Smooth muscle cell (in vitro differentiated cells): Measurements from ENCODE around the gene VPS37B. TPM values are rescaled to one million over a fixed set of nuclear protein-coding genes. Genes with fewer than 3 reads are reported as not detected.

Source experiments
- DNase-seq: peaks from one replicate; lab custom pipeline; 2025; ENCODE audit not compliant: unreplicated experiment; lab: John Stamatoyannopoulos, UW
- H2AFZ ChIP-seq: fragments of 200-600 bp; sonication (generic); 2 replicates; pipeline ENCODE4 v1.6.0; 2016; ENCODE audit warnings: antibody characterized with exemption, low read depth, mild to moderate bottlenecking
- H3F3A ChIP-seq: fragments of 200-600 bp; sonication (generic); 2 replicates; pipeline ENCODE4 v1.6.0; 2017; ENCODE audit warnings: antibody characterized with exemption, low read depth
- H3K27ac ChIP-seq: fragments of 200-600 bp; sonication (generic); 2 replicates; pipeline ENCODE4 v1.5.1; 2016; ENCODE audit warnings: low read depth, mild to moderate bottlenecking
- H3K27me3 ChIP-seq: fragments of 200-600 bp; sonication (generic); 2 replicates; pipeline ENCODE4 v1.6.1; 2016; ENCODE audit warnings: low read depth, mild to moderate bottlenecking
- H3K36me3 ChIP-seq: fragments of 200-600 bp; sonication (generic); 2 replicates; pipeline ENCODE4 v1.5.1; 2016; ENCODE audit warnings: low read depth
- H3K4me1 ChIP-seq: fragments of 200-600 bp; sonication (generic); 2 replicates; pipeline ENCODE4 v1.5.1; 2016; ENCODE audit warnings: low read depth
- H3K4me2 ChIP-seq: fragments of 200-600 bp; sonication (generic); 2 replicates; pipeline ENCODE4 v1.6.0; 2016; ENCODE audit warnings: mild to moderate bottlenecking
- H3K4me3 ChIP-seq: fragments of 200-600 bp; sonication (generic); 2 replicates; pipeline ENCODE4 v1.5.1; 2016; ENCODE audit warnings: mild to moderate bottlenecking
- H3K79me2 ChIP-seq: fragments of 200-600 bp; sonication (generic); 2 replicates; pipeline ENCODE4 v1.6.0; 2016; ENCODE audit warnings: low read depth, mild to moderate bottlenecking
- H3K9ac ChIP-seq: fragments of 200-600 bp; sonication (generic); 2 replicates; pipeline ENCODE4 v1.6.0; 2016; ENCODE audit warnings: low read depth
- H3K9me3 ChIP-seq: fragments of 200-600 bp; sonication (generic); replicated peaks from 2 replicates; pipeline ENCODE4 v1.5.1; 2016; ENCODE audit warnings: low read depth
- H4K20me1 ChIP-seq: fragments of 200-600 bp; sonication (generic); 2 replicates; pipeline ENCODE4 v1.6.0; 2016; ENCODE audit warnings: low read depth
- CTCF ChIP-seq: fragments of 200-600 bp; sonication (generic); IDR thresholded peaks from 2 replicates; pipeline ENCODE4 v1.5.1; 2017; ENCODE audit warnings: borderline replicate concordance, mild to moderate bottlenecking, antibody characterized with exemption; ENCODE audit not compliant: insufficient read depth, poor library complexity, severe bottlenecking
- WGBS: methylation state at CpG from one replicate; pipeline ENCODE4 v1.1.7; 2016; ENCODE audit warnings: low lambda C conversion rate; 5-methylcytosine and 5-hydroxymethylcytosine counted together
- polyA plus RNA-seq: library from polyadenylated mRNA; unstranded; fragments of >200 nt; fragmentation: Nextera tagmentation; extraction: Ambion mirVana; gene quantifications from 2 replicates; pipeline ENCODE4 v1.2.1, GENCODE V29; 2016
- total RNA-seq: library from RNA; depleted of rRNA; stranded (reverse); fragments of >200 nt; gene quantifications from 2 replicates; pipeline ENCODE4 v1.2.3, GENCODE V29; 2014

Gene VPS37B
- total and polyA plus RNA-seq, 2 experiments from 2014 or later, result 20.4 to 25.3 TPM

- no peaks in the 10 kb centered on the region for H3K27me3 ChIP-seq
- no peak for DNase-seq
- 65% methylated on average over 8 of the region's 8 CpGs for WGBS
- no peak overlapping the region for H3K27ac ChIP-seq
- H3K79me2 ChIP-seq, result no peaks in the 10 kb centered on the region
- H3F3A ChIP-seq, result peaks cover 3% of the 10 kb centered on the region
- no peaks in the 10 kb centered on the region for H3K9me3 ChIP-seq
- no peak overlapping the region for H3K4me2 ChIP-seq
- H4K20me1 ChIP-seq, result no peaks in the 10 kb centered on the region
- H3K4me3 ChIP-seq, result no peak overlapping the region
- no peaks in the 10 kb centered on the region for H3K4me1 ChIP-seq
- no peak for TF ChIP-seq CTCF
- H2AFZ ChIP-seq, result no peak overlapping the region
- no peaks in the 10 kb centered on the region for H3K36me3 ChIP-seq
- no peak overlapping the region for H3K9ac ChIP-seq
These were observed 26.0 kb upstream of the VPS37B start for GRCh38 chr12:122921917-122922316.

GRCh38 chr12:122920687-122921086 is 24.8 kb upstream of the VPS37B start:
- H3K27ac ChIP-seq, result no peak overlapping the region
- no peaks in the 10 kb centered on the region for H3K9me3 ChIP-seq
- H3K4me2 ChIP-seq, result no peak overlapping the region
- H3K4me1 ChIP-seq, result no peaks in the 10 kb centered on the region
- no peaks in the 10 kb centered on the region for H3K36me3 ChIP-seq
- no peak overlapping the region for H2AFZ ChIP-seq
- H3K79me2 ChIP-seq, result no peaks in the 10 kb centered on the region
- no peak for TF ChIP-seq CTCF
- H3K9ac ChIP-seq, result no peak overlapping the region
- no peak overlapping the region for H3K4me3 ChIP-seq
- peaks cover 3% of the 10 kb centered on the region for H3F3A ChIP-seq
- H3K27me3 ChIP-seq, result no peaks in the 10 kb centered on the region
- no peaks in the 10 kb centered on the region for H4K20me1 ChIP-seq
- 93% methylated on average over 5 of the region's 5 CpGs for WGBS
- no peak for DNase-seq

- no peaks in the 10 kb centered on the region for H3K9me3 ChIP-seq
- H3K4me2 ChIP-seq, result no peak overlapping the region
- no peaks in the 10 kb centered on the region for H3K79me2 ChIP-seq
- WGBS, result 65% methylated on average over 2 of the region's 2 CpGs
- no peak for TF ChIP-seq CTCF
- H3K9ac ChIP-seq, result no peak overlapping the region
- peaks cover 3% of the 10 kb centered on the region for H3F3A ChIP-seq
- H4K20me1 ChIP-seq, result no peaks in the 10 kb centered on the region
- no peak overlapping the region for H3K4me3 ChIP-seq
- H3K4me1 ChIP-seq, result no peaks in the 10 kb centered on the region
- H3K36me3 ChIP-seq, result no peaks in the 10 kb centered on the region
- H2AFZ ChIP-seq, result no peak overlapping the region
- no peaks in the 10 kb centered on the region for H3K27me3 ChIP-seq
- DNase-seq, result no peak
- no peak overlapping the region for H3K27ac ChIP-seq
These were observed 22.9 kb upstream of the VPS37B start for GRCh38 chr12:122918827-122919226.

GRCh38 chr12:122917507-122918121 is 21.7 kb upstream of the VPS37B start:
- H3K9me3 ChIP-seq, result no peaks in the 10 kb centered on the region
- no peak for DNase-seq
- no peaks in the 10 kb centered on the region for H4K20me1 ChIP-seq
- WGBS, result 42% methylated on average over 9 of the region's 9 CpGs
- H3K4me1 ChIP-seq, result no peaks in the 10 kb centered on the region
- no peak overlapping the region for H3K4me2 ChIP-seq
- TF ChIP-seq CTCF, result no peak
- H2AFZ ChIP-seq, result no peak overlapping the region
- no peak overlapping the region for H3K9ac ChIP-seq
- H3K36me3 ChIP-seq, result no peaks in the 10 kb centered on the region
- H3K79me2 ChIP-seq, result no peaks in the 10 kb centered on the region
- H3F3A ChIP-seq, result peaks cover 3% of the 10 kb centered on the region
- no peak overlapping the region for H3K27ac ChIP-seq
- no peak overlapping the region for H3K4me3 ChIP-seq
- no peaks in the 10 kb centered on the region for H3K27me3 ChIP-seq
